Memory B cell (primary cell): ENCODE results near the gene MCTP2.
"Not testable (repeated sequence)": the region's sequence is repeated elsewhere in the genome, so short reads cannot be mapped to it uniquely, and the experiment has no call there.

ENCODE experiments used
- ATAC-seq: fragments of 150-1000 bp; cut with Tn5 transposase; 2 replicates; pipeline ENCODE4 v1.10.0; 2021; ENCODE audit warnings: low read depth, mild to moderate bottlenecking, moderate library complexity
- DNase-seq, 2 donors: peaks; one replicate each; pipeline ENCODE4 v3.0.0; 2022; ENCODE audit warnings: low spot score in 2 of 2
- H3K27ac Mint-ChIP-seq: one replicate; pipeline ENCODE4 v1.8.0; 2022; ENCODE audit warnings: mild to moderate bottlenecking, moderate library complexity, mixed read lengths
- H3K27me3 Mint-ChIP-seq: one replicate; pipeline ENCODE4 v1.8.0; 2022; ENCODE audit warnings: mixed read lengths
- H3K36me3 Mint-ChIP-seq: one replicate; pipeline ENCODE4 v1.8.0; 2022; ENCODE audit warnings: mild to moderate bottlenecking, mixed read lengths
- H3K4me1 Mint-ChIP-seq: one replicate; pipeline ENCODE4 v1.8.0; 2022; ENCODE audit warnings: mixed read lengths
- H3K4me3 Mint-ChIP-seq: one replicate; pipeline ENCODE4 v1.8.0; 2022; ENCODE audit warnings: mild to moderate bottlenecking, moderate library complexity, mixed read lengths
- H3K9me3 Mint-ChIP-seq: one replicate; pipeline ENCODE4 v1.8.0; 2022; ENCODE audit warnings: mixed read lengths

Gene MCTP2

GRCh38 chr15:94487635-94488034, 256.3 kb downstream of the MCTP2 start:
- Mint-ChIP-seq H3K9me3 (peaks cover 13% of the 10 kb centered on the region), H3K4me1 (no peaks in the 10 kb centered on the region), H3K27ac (no peak overlapping the region), H3K27me3 (no peaks in the 10 kb centered on the region), H3K36me3 (peaks cover 4% of the 10 kb centered on the region), H3K4me3 (no peak overlapping the region)
- DNase-seq (no peak), ATAC-seq (no peak)

GRCh38 chr15:94493176-94493575, 261.8 kb downstream of the MCTP2 start:
- Mint-ChIP-seq H3K27me3 (peaks cover 1% of the 10 kb centered on the region), H3K27ac (no peak overlapping the region), H3K36me3 (peaks cover 2% of the 10 kb centered on the region)

GRCh38 chr15:94493586-94493985, 262.2 kb downstream of the MCTP2 start:
- not testable (repeated sequence) for DNase-seq, H3K36me3 Mint-ChIP-seq, H3K4me1 Mint-ChIP-seq, H3K27ac Mint-ChIP-seq, H3K9me3 Mint-ChIP-seq, H3K27me3 Mint-ChIP-seq, ATAC-seq, H3K4me3 Mint-ChIP-seq

More at GRCh38 chr15:94493176-94493575, 261.8 kb downstream of the MCTP2 start:
- ATAC-seq (no peak), DNase-seq (no peak)
- H3K9me3 Mint-ChIP-seq: peaks cover 9% of the 10 kb centered on the region
- H3K4me1 Mint-ChIP-seq: no peaks in the 10 kb centered on the region
- no peak overlapping the region for H3K4me3 Mint-ChIP-seq

GRCh38 chr15:94494732-94495131, 263.4 kb downstream of the MCTP2 start:
- peaks cover 9% of the 10 kb centered on the region for H3K9me3 Mint-ChIP-seq
- DNase-seq (no peak), ATAC-seq (no peak)
- peaks cover 3% of the 10 kb centered on the region for H3K36me3 Mint-ChIP-seq
- H3K4me3 Mint-ChIP-seq: no peak overlapping the region
- H3K27ac Mint-ChIP-seq: no peak overlapping the region
- H3K4me1 Mint-ChIP-seq: no peaks in the 10 kb centered on the region
- H3K27me3 Mint-ChIP-seq: peaks cover 2% of the 10 kb centered on the region

GRCh38 chr15:94503293-94503692, 271.9 kb downstream of the MCTP2 start:
- H3K4me1 Mint-ChIP-seq: no peaks in the 10 kb centered on the region
- DNase-seq (no peak), ATAC-seq (no peak)
- peaks cover 2% of the 10 kb centered on the region for H3K36me3 Mint-ChIP-seq
- H3K4me3 Mint-ChIP-seq: no peak overlapping the region
- H3K27ac Mint-ChIP-seq: no peak overlapping the region
- peaks cover 6% of the 10 kb centered on the region for H3K27me3 Mint-ChIP-seq
- H3K9me3 Mint-ChIP-seq: peaks cover 20% of the 10 kb centered on the region

GRCh38 chr15:94509259-94509658, 277.9 kb downstream of the MCTP2 start:
- Mint-ChIP-seq H3K4me3 (no peak overlapping the region), H3K27me3 (peaks cover 3% of the 10 kb centered on the region), H3K9me3 (peaks cover 21% of the 10 kb centered on the region), H3K4me1 (no peaks in the 10 kb centered on the region), H3K27ac (no peak overlapping the region), H3K36me3 (no peaks in the 10 kb centered on the region)
- DNase-seq (no peak), ATAC-seq (no peak)

- Mint-ChIP-seq H3K4me1 (no peaks in the 10 kb centered on the region), H3K27ac (no peak overlapping the region), H3K9me3 (peaks cover 2% of the 10 kb centered on the region), H3K36me3 (no peaks in the 10 kb centered on the region), H3K27me3 (no peaks in the 10 kb centered on the region), H3K4me3 (no peak overlapping the region)
- ATAC-seq: no peak
- DNase-seq: no peak
Observed at GRCh38 chr15:94522125-94522524, 290.8 kb downstream of the MCTP2 start.

GRCh38 chr15:94523873-94524272, 292.5 kb downstream of the MCTP2 start:
- DNase-seq (no peak), ATAC-seq (no peak)
- Mint-ChIP-seq H3K4me1 (no peaks in the 10 kb centered on the region), H3K36me3 (no peaks in the 10 kb centered on the region), H3K4me3 (no peak overlapping the region), H3K27ac (no peak overlapping the region), H3K9me3 (peaks cover 2% of the 10 kb centered on the region), H3K27me3 (no peaks in the 10 kb centered on the region)

GRCh38 chr15:94524565-94524964, 293.2 kb downstream of the MCTP2 start:
- no peak for ATAC-seq
- Mint-ChIP-seq H3K27ac (no peak overlapping the region), H3K36me3 (no peaks in the 10 kb centered on the region), H3K9me3 (no peaks in the 10 kb centered on the region), H3K27me3 (no peaks in the 10 kb centered on the region), H3K4me1 (no peaks in the 10 kb centered on the region), H3K4me3 (no peak overlapping the region)
- no peak for DNase-seq

GRCh38 chr15:94526071-94526689, 294.8 kb downstream of the MCTP2 start:
- Mint-ChIP-seq H3K4me3 (no peak overlapping the region), H3K27ac (no peak overlapping the region), H3K9me3 (no peaks in the 10 kb centered on the region), H3K27me3 (no peaks in the 10 kb centered on the region), H3K4me1 (no peaks in the 10 kb centered on the region), H3K36me3 (no peaks in the 10 kb centered on the region)
- DNase-seq (no peak), ATAC-seq (no peak)

- Mint-ChIP-seq H3K4me1 (no peaks in the 10 kb centered on the region), H3K27ac (no peak overlapping the region)
Observed at GRCh38 chr15:94532226-94532625, 300.9 kb downstream of the MCTP2 start.

More at GRCh38 chr15:94532226-94532625, 300.9 kb downstream of the MCTP2 start:
- no peak for ATAC-seq
- Mint-ChIP-seq H3K36me3 (no peaks in the 10 kb centered on the region), H3K4me3 (no peak overlapping the region), H3K9me3 (peaks cover under 1% of the 10 kb centered on the region), H3K27me3 (peaks cover 4% of the 10 kb centered on the region)
- no peak for DNase-seq
